PFSK-1 (cell line): ENCODE measurements around the gene DNER.

ENCODE experiments used
- FOXP2 ChIP-seq: optimal IDR thresholded peaks from 2 replicates; pipeline ENCODE3; 2011; ENCODE audit warnings: borderline replicate concordance, control low read depth, inconsistent platforms; ENCODE audit not compliant: insufficient read depth; ENCODE audit errors: extremely low read length, extremely low read depth
- POLR2AphosphoS5 ChIP-seq: IDR thresholded peaks from 2 replicates; pipeline ENCODE4 v1.6.1; 2012; ENCODE audit warnings: low read depth, mild to moderate bottlenecking, control low read depth, low read length, moderate library complexity
- REST ChIP-seq, 2 experiments: IDR thresholded peaks; 2 replicates each; pipeline versions ENCODE4 v1.6.1 to v1.8.0; 2011 to 2012; ENCODE audit warnings: low read depth in 2 of 2, low read length in 2 of 2, control low read depth in 1 of 2, inconsistent platforms in 1 of 2, mild to moderate bottlenecking in 1 of 2, moderate library complexity in 1 of 2; ENCODE audit not compliant: insufficient read depth in 1 of 2
- SIN3A ChIP-seq: IDR thresholded peaks from 2 replicates; pipeline ENCODE4 v1.6.1; 2012; ENCODE audit warnings: mild to moderate bottlenecking, low read length, moderate library complexity, borderline replicate concordance; ENCODE audit not compliant: insufficient read depth
- TAF1 ChIP-seq: IDR thresholded peaks from 2 replicates; pipeline ENCODE4 v1.6.1; 2012; ENCODE audit warnings: low read length, control low read depth, borderline replicate concordance; ENCODE audit not compliant: insufficient read depth

Gene DNER

GRCh38 chr2:229409751-229410181 is 304.6 kb downstream of the DNER start:
- TF ChIP-seq FOXP2 (no peak), POLR2AphosphoS5 (no peak), SIN3A (no peak), TAF1 (no peak), REST (IDR thresholded peaks at IDR 0.05; ENCODE audit: insufficient read depth in 1 of 2, low read depth in 2 of 2, low read length in 2 of 2) (no peak)

- TF ChIP-seq SIN3A (no peak), TAF1 (no peak), POLR2AphosphoS5 (no peak), FOXP2 (no peak)
Measured at GRCh38 chr2:229408962-229409361, 305.4 kb downstream of the DNER start.

- TF ChIP-seq SIN3A (no peak), POLR2AphosphoS5 (no peak), REST (IDR thresholded peaks at IDR 0.05; ENCODE audit: insufficient read depth in 1 of 2, low read depth in 2 of 2, low read length in 2 of 2) (no peak), TAF1 (no peak), FOXP2 (no peak)
Measured at GRCh38 chr2:229408356-229408755, 306.0 kb downstream of the DNER start.

- peak in 1 of 2 experiments; percentile 41; a peak in 1 of 4 replicates for TF ChIP-seq REST (IDR thresholded peaks at IDR 0.05; ENCODE audit: insufficient read depth in 1 of 2, low read depth in 2 of 2, low read length in 2 of 2)
- no peak for TF ChIP-seq POLR2AphosphoS5
Measured at GRCh38 chr2:229407170-229407569, 307.2 kb downstream of the DNER start.

- no peak for TF ChIP-seq POLR2AphosphoS5
- no peak for TF ChIP-seq SIN3A
- no peak for TF ChIP-seq REST (IDR thresholded peaks at IDR 0.05; ENCODE audit: insufficient read depth in 1 of 2, low read depth in 2 of 2, low read length in 2 of 2)
Measured at GRCh38 chr2:229405796-229406195, 308.6 kb downstream of the DNER start.
